Spleen (tissue), 11 donors: ENCODE measurements around the gene GMDS. TPM values are rescaled to one million over a fixed set of nuclear protein-coding genes. Genes with fewer than 3 reads are reported as not detected.

ENCODE experiments used
- DNase-seq: peaks from one replicate; pipeline ENCODE4 v3.0.0-alpha.2; 2020
- H3K27ac ChIP-seq, 8 donors: fragments of 200-600 bp; sonication (generic) in 7 of 8; 1 replicate in 4 of 8; 2 replicates in 4 of 8; pipeline versions ENCODE4 v1.5.0 to v1.8.0; 2016 to 2021; ENCODE audit warnings: inconsistent platforms in 4 of 8, mild to moderate bottlenecking in 4 of 8, moderate library complexity in 1 of 8
- H3K27me3 ChIP-seq, 7 donors: fragments of 200-600 bp; sonication (generic) in 6 of 7; replicated peaks in 1 of 7; 1 replicate in 4 of 7; 2 replicates in 3 of 7; pipeline versions ENCODE4 v1.5.0 to v1.8.0; 2016 to 2021; ENCODE audit warnings: inconsistent platforms in 3 of 7, mild to moderate bottlenecking in 1 of 7
- H3K36me3 ChIP-seq, 6 donors: fragments of 200-600 bp; sonication (generic) in 5 of 6; 1 replicate in 4 of 6; 2 replicates in 2 of 6; pipeline versions ENCODE4 v1.5.0 to v1.8.0; 2016 to 2021; ENCODE audit warnings: inconsistent platforms in 2 of 6
- H3K4me1 ChIP-seq, 6 donors: fragments of 200-600 bp; sonication (generic) in 5 of 6; 1 replicate in 3 of 6; 2 replicates in 3 of 6; pipeline versions ENCODE4 v1.5.0 to v1.8.0; 2016 to 2021; ENCODE audit warnings: inconsistent platforms in 3 of 6
- H3K4me3 ChIP-seq, 8 donors: fragments of 200-600 bp; sonication (generic) in 7 of 8; 1 replicate in 4 of 8; 2 replicates in 4 of 8; pipeline versions ENCODE4 v1.5.0 to v1.8.0; 2016 to 2021; ENCODE audit warnings: inconsistent platforms in 4 of 8, mild to moderate bottlenecking in 4 of 8, moderate library complexity in 2 of 8
- H3K9me3 ChIP-seq, 8 donors: fragments of 200-600 bp; sonication (generic) in 7 of 8; 1 replicate in 4 of 8; 2 replicates in 4 of 8; pipeline versions ENCODE4 v1.5.0 to v1.8.0; 2016 to 2021; ENCODE audit warnings: inconsistent platforms in 4 of 8
- CTCF ChIP-seq, 11 experiments: fragments of 200-600 bp in 7 of 11; fragments of 450-650 bp in 4 of 11; sonication (generic) in 4 of 11; IDR thresholded peaks in 8 of 11; conservative IDR thresholded peaks in 3 of 11; 1 replicate in 7 of 11; 2 replicates in 4 of 11; pipeline versions ENCODE4 v1.4.0 to v1.8.0; 2016 to 2021; ENCODE audit warnings: antibody characterized with exemption in 11 of 11, inconsistent platforms in 4 of 11, mild to moderate bottlenecking in 1 of 11
- POLR2A ChIP-seq, 3 donors: fragments of 450-650 bp; IDR thresholded peaks; one replicate each; pipeline ENCODE4 v1.5.1; 2017; ENCODE audit warnings: antibody characterized with exemption in 3 of 3, mild to moderate bottlenecking in 1 of 3
- POLR2AphosphoS5 ChIP-seq, 3 donors: sonication (generic); formaldehyde crosslinking; IDR thresholded peaks; one replicate each; pipeline ENCODE4 v1.5.1; 2017; ENCODE audit warnings: antibody characterized with exemption in 3 of 3
- WGBS, 5 donors: extraction: QIAGEN DNeasy Blood & Tissue Kit in 3 of 5; methylation state at CpG; one replicate each; pipeline versions ENCODE4 v1.1.5 to v1.1.7; 2013 to 2018; 5-methylcytosine and 5-hydroxymethylcytosine counted together
- intact Hi-C: fragments of 100-400 bp; cut with DNase I; formaldehyde crosslinking; loops from one replicate; pipeline ENCODE4 v1.15.0; 2023; ENCODE audit warnings: low total_unique reads
- polyA plus RNA-seq, 3 donors: library from polyadenylated mRNA; stranded (reverse); fragments of 200-250 nt; gene quantifications; one replicate each; pipeline ENCODE4 v1.2.1, GENCODE V29; 2013
- total RNA-seq, 7 donors: library from RNA; depleted of rRNA in 3 of 7; stranded (reverse); fragments of >200 nt in 3 of 7; fragmentation: NEBNext Ultra II Directional in 4 of 7; extraction: Animal tissue kit (Norgen Biotek cat#: 25700) in 4 of 7; gene quantifications; one replicate each; pipeline versions ENCODE4 v1.1.0 to v1.2.1, GENCODE V29; 2016 to 2021
- donor health status: healthy with polysubstance abuse.
- donor health status: DM: no; HTN: no; CAD: no; lungs with moderate emphysema.
- donor health status: DM: no; HTN: no; CAD: no.
- donor health status: Bipolar disorder and iron deficiency.
- donor health status: healthy.
- donor health status: DM: no; HTN: no; CAD: no.
- donor health status: DM: yes; HTN: yes; CAD: no.

Gene GMDS
- total and polyA plus RNA-seq, 10 donors: 9.1 to 30.8 (median 17.7) TPM

- no peak for TF ChIP-seq POLR2A (IDR thresholded peaks at IDR 0.05)
- TF ChIP-seq CTCF (IDR thresholded peaks at IDR 0.05 in 8 of 11, conservative IDR thresholded peaks at IDR 0.05 in 3 of 11): no peak
- no peak for TF ChIP-seq POLR2AphosphoS5 (IDR thresholded peaks at IDR 0.05)
- Histone ChIP-seq H3K4me3 (no peak overlapping the region), H3K4me1 (peaks cover 0 to 11% (median 0%) of the 10 kb centered on the region in 6 donors), H3K27ac (peak overlapping the region in 3 of 8 donors; percentile 22 to 51 (median 41)), H3K27me3 (no peaks in the 10 kb centered on the region), H3K36me3 (no peaks in the 10 kb centered on the region), H3K9me3 (no peaks in the 10 kb centered on the region)
- intact Hi-C loops: no loop called here
- 60 to 87% (median 75%) methylated on average over 1 of the region's 1 CpG for WGBS, 5 donors
- no peak for DNase-seq
Observed at GRCh38 chr6:1797801-1798200, 447.6 kb downstream of the GMDS start.

- H3K27me3 ChIP-seq: no peaks in the 10 kb centered on the region
- TF ChIP-seq CTCF (IDR thresholded peaks at IDR 0.05 in 8 of 11, conservative IDR thresholded peaks at IDR 0.05 in 3 of 11): no peak
- no peak for TF ChIP-seq POLR2A (IDR thresholded peaks at IDR 0.05)
- TF ChIP-seq POLR2AphosphoS5 (IDR thresholded peaks at IDR 0.05): no peak
- H3K27ac ChIP-seq: peak overlapping the region in 2 of 8 donors; percentile 41 to 51
- intact Hi-C loops: no loop called here
- no peaks in the 10 kb centered on the region for H3K36me3 ChIP-seq
- WGBS, 5 donors: 71 to 86% (median 80%) methylated on average over 7 to 8 of the region's 8 CpGs
- H3K9me3 ChIP-seq: no peaks in the 10 kb centered on the region
- no peak overlapping the region for H3K4me3 ChIP-seq
- H3K4me1 ChIP-seq: peaks cover 0 to 11% (median 0%) of the 10 kb centered on the region in 6 donors
- DNase-seq: no peak
Observed at GRCh38 chr6:1796706-1797529, 448.5 kb downstream of the GMDS start.

GRCh38 chr6:1795910-1796309 is 449.5 kb downstream of the GMDS start:
- H3K27me3 ChIP-seq: no peaks in the 10 kb centered on the region
- intact Hi-C loops: no loop called here
- H3K4me3 ChIP-seq: no peak overlapping the region
- TF ChIP-seq POLR2A (IDR thresholded peaks at IDR 0.05) (no peak), CTCF (IDR thresholded peaks at IDR 0.05 in 8 of 11, conservative IDR thresholded peaks at IDR 0.05 in 3 of 11) (no peak), POLR2AphosphoS5 (IDR thresholded peaks at IDR 0.05) (no peak)
- WGBS, 5 donors: 86 to 96% (median 94%) methylated on average over 4 of the region's 4 CpGs
- peaks cover 0 to 11% (median 0%) of the 10 kb centered on the region in 6 donors for H3K4me1 ChIP-seq
- no peak for DNase-seq
- H3K27ac ChIP-seq: no peak overlapping the region
- no peaks in the 10 kb centered on the region for H3K9me3 ChIP-seq
- H3K36me3 ChIP-seq: no peaks in the 10 kb centered on the region

GRCh38 chr6:1792989-1793388 is 452.4 kb downstream of the GMDS start:
- peak in 2 of 11 experiments; percentile 9 to 21 for TF ChIP-seq CTCF (IDR thresholded peaks at IDR 0.05 in 8 of 11, conservative IDR thresholded peaks at IDR 0.05 in 3 of 11)
- no peak for TF ChIP-seq POLR2A (IDR thresholded peaks at IDR 0.05)
- Histone ChIP-seq H3K27ac (no peak overlapping the region), H3K4me3 (no peak overlapping the region), H3K36me3 (no peaks in the 10 kb centered on the region), H3K27me3 (no peaks in the 10 kb centered on the region), H3K9me3 (no peaks in the 10 kb centered on the region), H3K4me1 (peaks cover 0 to 11% (median 0%) of the 10 kb centered on the region in 6 donors)
- 53 to 76% (median 64%) methylated on average over 3 of the region's 3 CpGs for WGBS, 5 donors
- intact Hi-C loops: no loop called here
- DNase-seq: no peak
